OCI-LY3 (cell line): Measurements from ENCODE around the gene GULP1.

Source experiments
- CTCF ChIP-seq: fragments of 200-600, 300-600 bp; sonication (generic); IDR thresholded peaks from 2 replicates; pipeline ENCODE4 v1.5.1; 2014; ENCODE audit warnings: antibody characterized with exemption, low read length, low read depth
- EZH2phosphoT487 ChIP-seq: fragments of 200-600 bp; shearing (Covaris generic); IDR thresholded peaks from 2 replicates; pipeline ENCODE4 v1.6.1; 2018; ENCODE audit warnings: antibody characterized with exemption, mixed run types, low read depth

DNA sequence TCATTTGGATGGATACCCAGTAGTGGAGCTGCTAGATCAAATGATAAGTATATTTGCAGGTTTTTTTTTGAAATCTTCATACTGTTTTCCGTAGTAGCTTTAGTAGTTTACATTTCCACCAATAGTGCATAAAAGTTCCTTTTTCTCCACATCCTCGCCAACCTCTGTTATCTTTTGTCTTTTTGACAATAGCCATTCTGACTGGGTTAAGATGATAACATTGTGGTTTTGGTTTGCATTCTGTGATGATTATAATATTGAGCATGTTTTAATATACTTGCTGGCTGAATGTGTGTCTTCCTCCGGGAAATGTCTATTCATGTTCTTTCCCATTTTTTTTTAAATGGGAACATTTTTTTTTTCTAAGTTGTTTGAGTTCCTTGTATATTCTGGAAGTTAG lies 260.0 kb downstream of the GULP1 start:
- TF ChIP-seq CTCF (no peak), EZH2phosphoT487 (no peak)
